Measurements from ENCODE around the gene ARHGAP19. TPM values are rescaled to one million over a fixed set of nuclear protein-coding genes. Genes with fewer than 3 reads are reported as not detected.

The ARHGAP19 gene
- total and polyA plus RNA-seq, 9 of the 15 experiments (the other 6 are each of a cell fraction or from before 2014, with no cell fraction given) = 14.8 to 49.5 (median 26.8) TPM

DNA sequence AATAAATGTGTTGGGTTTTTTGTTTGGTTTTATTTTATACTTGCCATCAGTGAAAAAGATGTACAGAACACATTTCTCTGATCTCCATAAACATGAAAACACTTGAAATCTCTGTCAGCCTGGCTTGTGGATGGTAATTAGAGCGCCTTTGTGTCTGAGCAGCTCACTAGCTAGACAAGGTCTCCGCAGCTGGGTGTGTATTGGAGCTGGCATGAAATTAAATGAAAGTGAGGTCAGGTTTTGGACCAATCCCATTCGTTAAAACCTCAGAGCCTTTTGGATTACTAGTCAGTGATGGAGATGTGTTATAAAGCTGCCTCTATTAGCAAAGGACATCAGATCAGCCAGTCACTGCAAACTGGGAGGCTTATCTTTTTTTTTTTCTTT lies 29.4 kb upstream of the ARHGAP19 start:
- 47% methylated on average over 2 of the region's 3 CpGs for WGBS (ENCODE audit: insufficient coverage, low coverage, missing lambda C conversion rate)
- no peak overlapping the region for H2AFZ ChIP-seq (ENCODE audit: low read depth, low read length)
- no peaks in the 10 kb centered on the region for H3K27me3 ChIP-seq (ENCODE audit: control insufficient read depth in 2 of 2, insufficient read depth in 2 of 2, low read length in 2 of 2)
- in situ Hi-C loops (cut with MboI) (no loop called here), intact Hi-C loops (cut with micrococcal nuclease) (no loop called here)
- ChIA-PET POLR2A (interaction anchor here (0.6 to 1.4 kb wide), 6 partner anchors 9 to 896 kb away, joined by 3 to 4 read pairs (median 3); no protein-coding TSS in a partner anchor), CTCF (ENCODE audit: low intra/inter-chr PET ratio) (no interaction called here)
- H3K79me2 ChIP-seq (ENCODE audit: control insufficient read depth, insufficient read depth, low read length) = peaks cover 9% of the 10 kb centered on the region; the same call in 1 of the 3 replicates
- H3K9ac ChIP-seq (ENCODE audit: insufficient read depth in 1 of 2, low read depth in 2 of 2, low read length in 2 of 2) = no peak overlapping the region
- H3K9me3 ChIP-seq (replicated peaks; ENCODE audit: control insufficient read depth, insufficient read depth, low read depth, low read length) = no peaks in the 10 kb centered on the region
- no peak overlapping the region for H3K4me3 ChIP-seq
- peaks cover 7 to 25% of the 10 kb centered on the region in 2 experiments for H3K4me1 ChIP-seq (replicated peaks in 1 of 2; ENCODE audit: control insufficient read depth in 2 of 2, insufficient read depth in 2 of 2, low read length in 2 of 2)
- TF ChIP-seq U2AF1 (optimal IDR thresholded peaks at IDR 0.05; ENCODE audit: low read depth, low read length) (no peak), MAFF (IDR thresholded peaks at IDR 0.05; ENCODE audit: low read length) (no peak), NCOA1 (IDR thresholded peaks at IDR 0.05; ENCODE audit: low read depth) (no peak), XRCC3 (IDR thresholded peaks at IDR 0.05) (no peak), MBD2 (IDR thresholded peaks at IDR 0.05; ENCODE audit: borderline replicate concordance, low read depth) (no peak), LARP7 (IDR thresholded peaks at IDR 0.05) (no peak), MTA3 (IDR thresholded peaks at IDR 0.05; ENCODE audit: borderline replicate concordance) (no peak), HIVEP1 (CRISPR knock-in tag; IDR thresholded peaks at IDR 0.05) (no peak)
- TF ChIP-seq, protein P1, sequence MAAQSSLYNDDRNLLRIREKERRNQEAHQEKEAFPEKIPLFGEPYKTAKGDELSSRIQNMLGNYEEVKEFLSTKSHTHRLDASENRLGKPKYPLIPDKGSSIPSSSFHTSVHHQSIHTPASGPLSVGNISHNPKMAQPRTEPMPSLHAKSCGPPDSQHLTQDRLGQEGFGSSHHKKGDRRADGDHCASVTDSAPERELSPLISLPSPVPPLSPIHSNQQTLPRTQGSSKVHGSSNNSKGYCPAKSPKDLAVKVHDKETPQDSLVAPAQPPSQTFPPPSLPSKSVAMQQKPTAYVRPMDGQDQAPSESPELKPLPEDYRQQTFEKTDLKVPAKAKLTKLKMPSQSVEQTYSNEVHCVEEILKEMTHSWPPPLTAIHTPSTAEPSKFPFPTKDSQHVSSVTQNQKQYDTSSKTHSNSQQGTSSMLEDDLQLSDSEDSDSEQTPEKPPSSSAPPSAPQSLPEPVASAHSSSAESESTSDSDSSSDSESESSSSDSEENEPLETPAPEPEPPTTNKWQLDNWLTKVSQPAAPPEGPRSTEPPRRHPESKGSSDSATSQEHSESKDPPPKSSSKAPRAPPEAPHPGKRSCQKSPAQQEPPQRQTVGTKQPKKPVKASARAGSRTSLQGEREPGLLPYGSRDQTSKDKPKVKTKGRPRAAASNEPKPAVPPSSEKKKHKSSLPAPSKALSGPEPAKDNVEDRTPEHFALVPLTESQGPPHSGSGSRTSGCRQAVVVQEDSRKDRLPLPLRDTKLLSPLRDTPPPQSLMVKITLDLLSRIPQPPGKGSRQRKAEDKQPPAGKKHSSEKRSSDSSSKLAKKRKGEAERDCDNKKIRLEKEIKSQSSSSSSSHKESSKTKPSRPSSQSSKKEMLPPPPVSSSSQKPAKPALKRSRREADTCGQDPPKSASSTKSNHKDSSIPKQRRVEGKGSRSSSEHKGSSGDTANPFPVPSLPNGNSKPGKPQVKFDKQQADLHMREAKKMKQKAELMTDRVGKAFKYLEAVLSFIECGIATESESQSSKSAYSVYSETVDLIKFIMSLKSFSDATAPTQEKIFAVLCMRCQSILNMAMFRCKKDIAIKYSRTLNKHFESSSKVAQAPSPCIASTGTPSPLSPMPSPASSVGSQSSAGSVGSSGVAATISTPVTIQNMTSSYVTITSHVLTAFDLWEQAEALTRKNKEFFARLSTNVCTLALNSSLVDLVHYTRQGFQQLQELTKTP (IDR thresholded peaks at IDR 0.05; ENCODE audit: low read depth in 1 of 2, partially characterized antibody in 2 of 2) = no peak
- TF ChIP-seq, protein P2, sequence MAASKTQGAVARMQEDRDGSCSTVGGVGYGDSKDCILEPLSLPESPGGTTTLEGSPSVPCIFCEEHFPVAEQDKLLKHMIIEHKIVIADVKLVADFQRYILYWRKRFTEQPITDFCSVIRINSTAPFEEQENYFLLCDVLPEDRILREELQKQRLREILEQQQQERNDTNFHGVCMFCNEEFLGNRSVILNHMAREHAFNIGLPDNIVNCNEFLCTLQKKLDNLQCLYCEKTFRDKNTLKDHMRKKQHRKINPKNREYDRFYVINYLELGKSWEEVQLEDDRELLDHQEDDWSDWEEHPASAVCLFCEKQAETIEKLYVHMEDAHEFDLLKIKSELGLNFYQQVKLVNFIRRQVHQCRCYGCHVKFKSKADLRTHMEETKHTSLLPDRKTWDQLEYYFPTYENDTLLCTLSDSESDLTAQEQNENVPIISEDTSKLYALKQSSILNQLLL (CRISPR knock-in tag; IDR thresholded peaks at IDR 0.05; ENCODE audit: borderline replicate concordance) = no peak
- no peak overlapping the region for H3K27ac ChIP-seq (ENCODE audit: extremely low read depth, low read depth, low read length)
- no peak for FAIRE-seq
- no peak for DNase-seq (ENCODE audit: extremely low read depth in 1 of 4, low spot score in 3 of 4)
- no peak for ATAC-seq
- H3K4me2 ChIP-seq (ENCODE audit: insufficient read depth, low read length) = no peak overlapping the region
- no peaks in the 10 kb centered on the region for H4K20me1 ChIP-seq (replicated peaks; ENCODE audit: control insufficient read depth, insufficient read depth, low read length)
- no peaks in the 10 kb centered on the region for H3K36me3 ChIP-seq (ENCODE audit: control insufficient read depth, insufficient read depth, low read length)
- no peaks in the 10 kb centered on the region for H3K9me1 ChIP-seq (ENCODE audit: control insufficient read depth, insufficient read depth, low read length)
- no TSS peak for BruUV-seq (replicated peaks)

Data from K562 (cell line).